H9 (cell line): Measurements from ENCODE around the gene FGF3. TPM values are rescaled to one million over a fixed set of nuclear protein-coding genes. Genes with fewer than 3 reads are reported as not detected.
"Not testable (repeated sequence)": the region's sequence is repeated elsewhere in the genome, so short reads cannot be mapped to it uniquely, and the experiment has no call there.

ENCODE experiments used
- DNase-seq: peaks from one replicate; pipeline ENCODE4 v3.0.0-alpha.2; 2017
- H2AFZ ChIP-seq: one replicate; pipeline ENCODE4 v1.6.1; 2013; ENCODE audit warnings: mild to moderate bottlenecking, low read length, control low read depth, moderate library complexity
- H2AK5ac ChIP-seq: 2 replicates; pipeline ENCODE4 v1.6.1; 2013; ENCODE audit warnings: low read length, control low read depth, mixed read lengths; ENCODE audit not compliant: insufficient read length
- H2BK120ac ChIP-seq: one replicate; pipeline ENCODE4 v1.6.1; 2013; ENCODE audit warnings: low read depth, mild to moderate bottlenecking, low read length, control low read depth, inconsistent platforms; ENCODE audit not compliant: poor library complexity, severe bottlenecking
- H2BK12ac ChIP-seq: 2 replicates; pipeline ENCODE4 v1.6.1; 2013; ENCODE audit warnings: low read length, control low read depth, mixed read lengths, low read depth; ENCODE audit not compliant: insufficient read length
- H2BK15ac ChIP-seq: 2 replicates; pipeline ENCODE4 v1.6.1; 2013; ENCODE audit warnings: low read depth, low read length, control low read depth
- H2BK20ac ChIP-seq: one replicate; pipeline ENCODE4 v1.6.1; 2013; ENCODE audit warnings: low read depth, mild to moderate bottlenecking, low read length, control low read depth, inconsistent platforms; ENCODE audit not compliant: poor library complexity, severe bottlenecking
- H2BK5ac ChIP-seq: 2 replicates; pipeline ENCODE4 v1.6.1; 2013; ENCODE audit warnings: low read length, control low read depth, mixed read lengths; ENCODE audit not compliant: insufficient read length
- H3K14ac ChIP-seq: 2 replicates; pipeline ENCODE4 v1.6.1; 2013; ENCODE audit warnings: low read length, control low read depth; ENCODE audit not compliant: insufficient read depth
- H3K18ac ChIP-seq: 2 replicates; pipeline ENCODE4 v1.6.1; 2013; ENCODE audit warnings: low read depth, mild to moderate bottlenecking, mixed read lengths, low read length, control low read depth; ENCODE audit not compliant: insufficient read length
- H3K23ac ChIP-seq: 2 replicates; pipeline ENCODE4 v1.6.1; 2013; ENCODE audit warnings: low read length, control low read depth, mixed read lengths, low read depth; ENCODE audit not compliant: insufficient read length
- H3K23me2 ChIP-seq: 2 replicates; pipeline ENCODE4 v1.6.1; 2013; ENCODE audit warnings: low read depth, mild to moderate bottlenecking, mixed read lengths, low read length, control low read depth; ENCODE audit not compliant: insufficient read length, poor library complexity, severe bottlenecking
- H3K27ac ChIP-seq: 2 replicates; pipeline ENCODE4 v1.5.1; 2013; ENCODE audit warnings: low read length, control low read depth, mixed read lengths, low read depth; ENCODE audit not compliant: insufficient read length
- H3K27me3 ChIP-seq: 2 replicates; pipeline ENCODE4 v1.6.1; 2013; ENCODE audit warnings: low read length, control low read depth, inconsistent platforms; ENCODE audit not compliant: insufficient read depth
- H3K4ac ChIP-seq: 2 replicates; pipeline ENCODE4 v1.6.1; 2013; ENCODE audit warnings: low read depth, mild to moderate bottlenecking, control low read depth, inconsistent platforms, low read length, moderate library complexity
- H3K4me1 ChIP-seq: 2 replicates; pipeline ENCODE4 v1.6.1; 2013; ENCODE audit warnings: low read length, control low read depth, inconsistent platforms; ENCODE audit not compliant: insufficient read depth
- H3K4me2 ChIP-seq: 2 replicates; pipeline ENCODE4 v1.6.1; 2013; ENCODE audit warnings: low read length, control low read depth, mixed read lengths; ENCODE audit not compliant: insufficient read length, insufficient read depth
- H3K56ac ChIP-seq: 2 replicates; pipeline ENCODE4 v1.6.1; 2013; ENCODE audit warnings: low read depth, mild to moderate bottlenecking, mixed read lengths, low read length, control low read depth; ENCODE audit not compliant: insufficient read length
- H3K79me1 ChIP-seq: 2 replicates; pipeline ENCODE4 v1.6.1; 2013; ENCODE audit warnings: low read depth, mild to moderate bottlenecking, moderate library complexity, low read length, control low read depth, inconsistent platforms; ENCODE audit not compliant: insufficient read depth, poor library complexity, severe bottlenecking
- H3K79me2 ChIP-seq: 2 replicates; pipeline ENCODE4 v1.6.1; 2013; ENCODE audit warnings: low read length, control low read depth, inconsistent platforms; ENCODE audit not compliant: insufficient read depth
- H3K9ac ChIP-seq: 2 replicates; pipeline ENCODE4 v1.6.1; 2013; ENCODE audit warnings: low read length, control low read depth, mixed read lengths; ENCODE audit not compliant: insufficient read length; ENCODE audit errors: extremely low read depth
- H3K9me3 ChIP-seq: one replicate; pipeline ENCODE4 v1.6.1; 2013; ENCODE audit warnings: low read depth, low read length, inconsistent platforms; ENCODE audit not compliant: control insufficient read depth
- H3T11ph ChIP-seq: one replicate; pipeline ENCODE4 v1.6.1; 2013; ENCODE audit warnings: mild to moderate bottlenecking, low read length, control low read depth, inconsistent platforms
- H4K20me1 ChIP-seq: one replicate; pipeline ENCODE4 v1.6.1; 2013; ENCODE audit not compliant: control insufficient read depth, insufficient read length, insufficient read depth
- H4K5ac ChIP-seq: 2 replicates; pipeline ENCODE4 v1.6.1; 2013; ENCODE audit warnings: low read depth, mild to moderate bottlenecking, mixed read lengths, low read length, control low read depth; ENCODE audit not compliant: insufficient read length
- H4K8ac ChIP-seq: replicated peaks from 2 replicates; pipeline ENCODE4 v1.6.1; 2013; ENCODE audit warnings: low read length, control low read depth, mixed read lengths, low read depth; ENCODE audit not compliant: insufficient read length
- H4K91ac ChIP-seq: 2 replicates; pipeline ENCODE4 v1.6.1; 2013; ENCODE audit warnings: low read depth, mild to moderate bottlenecking, moderate library complexity, mixed read lengths, low read length, control low read depth; ENCODE audit not compliant: insufficient read length
- H3K27ac Mint-ChIP-seq, 3 experiments: 2 replicates in 2 of 3; 3 replicates in 1 of 3; pipeline ENCODE4 v1.8.0; 2020 to 2021; ENCODE audit warnings: mixed read lengths in 3 of 3, mild to moderate bottlenecking in 1 of 3, moderate library complexity in 1 of 3
- H3K27me3 Mint-ChIP-seq: 2 replicates; pipeline ENCODE4 v1.8.0; 2021; ENCODE audit warnings: low read depth, mild to moderate bottlenecking, moderate library complexity, mixed read lengths
- H3K36me3 Mint-ChIP-seq, 3 experiments: 2 replicates in 2 of 3; 3 replicates in 1 of 3; pipeline ENCODE4 v1.8.0; 2020 to 2021; ENCODE audit warnings: low read depth in 3 of 3, mixed read lengths in 3 of 3; ENCODE audit not compliant: insufficient read depth in 1 of 3
- H3K4me1 Mint-ChIP-seq, 2 experiments: 2 replicates each; pipeline ENCODE4 v1.8.0; 2020; ENCODE audit warnings: mixed read lengths in 2 of 2
- H3K4me3 Mint-ChIP-seq, 2 experiments: 2 replicates in 1 of 2; 3 replicates in 1 of 2; pipeline ENCODE4 v1.8.0; 2020 to 2021; ENCODE audit warnings: mild to moderate bottlenecking in 2 of 2, mixed read lengths in 2 of 2, moderate library complexity in 1 of 2
- H3K9me3 Mint-ChIP-seq, 2 experiments: 2 replicates in 1 of 2; 3 replicates in 1 of 2; pipeline ENCODE4 v1.8.0; 2020; ENCODE audit warnings: mild to moderate bottlenecking in 2 of 2, mixed read lengths in 2 of 2, moderate library complexity in 1 of 2
- WGBS: extraction: QIAGEN DNeasy Blood & Tissue Kit; methylation state at CpG from one replicate; pipeline ENCODE4 v1.1.7; 2013; ENCODE audit warnings: missing lambda C conversion rate, low lambda C conversion rate, mixed read lengths; ENCODE audit not compliant: insufficient read length; ENCODE audit errors: extremely low coverage; 5-methylcytosine and 5-hydroxymethylcytosine counted together
- total RNA-seq: library from RNA; stranded (reverse); gene quantifications from 2 replicates; pipeline ENCODE4 v1.2.1, GENCODE V29; 2021
- TF ChIP-seq, protein P1 (sequence below): fragments of 200-600 bp; sonication (generic); conservative IDR thresholded peaks from 3 replicates; pipeline ENCODE4 v1.8.0; 2021; ENCODE audit warnings: antibody characterized with exemption, mild to moderate bottlenecking

Gene FGF3
- total RNA-seq, 1 experiment from 2014 or later, result not detected

DNA sequence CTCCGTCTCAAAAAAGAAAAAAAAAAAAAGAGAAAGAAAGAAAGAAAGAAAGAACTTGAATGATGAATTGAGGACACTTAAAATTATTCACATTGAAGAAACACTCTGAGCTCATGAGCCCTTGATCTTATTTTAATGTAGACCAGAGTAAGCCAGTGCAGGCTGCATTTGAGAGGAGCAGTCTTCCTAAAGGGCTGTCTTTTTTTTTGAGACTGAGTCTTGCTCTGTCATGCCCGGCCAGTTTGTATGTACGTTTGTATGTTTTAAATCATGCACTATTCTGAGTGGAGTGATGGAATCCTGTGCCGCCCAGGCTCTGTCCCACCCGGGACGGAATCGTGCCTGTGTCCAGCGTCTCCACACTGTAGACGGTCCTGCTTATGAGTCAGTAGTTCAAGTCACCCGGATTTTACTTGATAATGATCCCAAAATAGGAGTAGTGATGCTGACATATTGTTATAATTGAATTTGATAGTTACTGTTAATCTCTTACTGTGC, 53.7 kb downstream of the FGF3 start:
- DNase-seq, result no peak
- no peak overlapping the region for H2BK5ac ChIP-seq
- no peak overlapping the region for H3K9ac ChIP-seq
- H3K36me3 Mint-ChIP-seq, result peaks cover 0 to 5% (median 0%) of the 10 kb centered on the region in 3 experiments; a peak in 2 of 7 replicates
- no peaks in the 10 kb centered on the region for H3K79me2 ChIP-seq
- no peak overlapping the region for H3K56ac ChIP-seq
- no CpG with 5 or more reads among the region's 10 CpGs for WGBS
- no peak overlapping the region for H3K27ac ChIP-seq
- no peak overlapping the region for H3K4me2 ChIP-seq
- peaks cover 15% of the 10 kb centered on the region for H3K27me3 Mint-ChIP-seq
- no peak overlapping the region for H4K5ac ChIP-seq
- no peak overlapping the region for H2AK5ac ChIP-seq
- H3K18ac ChIP-seq, result no peak overlapping the region
- H3K4ac ChIP-seq, result no peak overlapping the region
- peaks cover 4 to 14% of the 10 kb centered on the region in 2 experiments for H3K4me1 Mint-ChIP-seq
- no peak overlapping the region for H2BK12ac ChIP-seq
- H3K23ac ChIP-seq, result no peak overlapping the region
- H3K9me3 Mint-ChIP-seq, result peaks cover 3 to 13% of the 10 kb centered on the region in 2 experiments; a peak in 2 of 5 replicates
- no peaks in the 10 kb centered on the region for H4K20me1 ChIP-seq
- H2BK15ac ChIP-seq, result no peak overlapping the region
- H3T11ph ChIP-seq, result no peak overlapping the region
- TF ChIP-seq, protein P1, sequence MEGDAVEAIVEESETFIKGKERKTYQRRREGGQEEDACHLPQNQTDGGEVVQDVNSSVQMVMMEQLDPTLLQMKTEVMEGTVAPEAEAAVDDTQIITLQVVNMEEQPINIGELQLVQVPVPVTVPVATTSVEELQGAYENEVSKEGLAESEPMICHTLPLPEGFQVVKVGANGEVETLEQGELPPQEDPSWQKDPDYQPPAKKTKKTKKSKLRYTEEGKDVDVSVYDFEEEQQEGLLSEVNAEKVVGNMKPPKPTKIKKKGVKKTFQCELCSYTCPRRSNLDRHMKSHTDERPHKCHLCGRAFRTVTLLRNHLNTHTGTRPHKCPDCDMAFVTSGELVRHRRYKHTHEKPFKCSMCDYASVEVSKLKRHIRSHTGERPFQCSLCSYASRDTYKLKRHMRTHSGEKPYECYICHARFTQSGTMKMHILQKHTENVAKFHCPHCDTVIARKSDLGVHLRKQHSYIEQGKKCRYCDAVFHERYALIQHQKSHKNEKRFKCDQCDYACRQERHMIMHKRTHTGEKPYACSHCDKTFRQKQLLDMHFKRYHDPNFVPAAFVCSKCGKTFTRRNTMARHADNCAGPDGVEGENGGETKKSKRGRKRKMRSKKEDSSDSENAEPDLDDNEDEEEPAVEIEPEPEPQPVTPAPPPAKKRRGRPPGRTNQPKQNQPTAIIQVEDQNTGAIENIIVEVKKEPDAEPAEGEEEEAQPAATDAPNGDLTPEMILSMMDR, result no peak
- H3K27ac Mint-ChIP-seq, result no peak overlapping the region
- no peaks in the 10 kb centered on the region for H3K4me1 ChIP-seq
- H3K23me2 ChIP-seq, result no peaks in the 10 kb centered on the region
- H3K14ac ChIP-seq, result no peak overlapping the region
- H2BK120ac ChIP-seq, result no peak overlapping the region
- no peak overlapping the region for H2AFZ ChIP-seq
- no peak overlapping the region for H4K91ac ChIP-seq
- no peak overlapping the region for H2BK20ac ChIP-seq
- H4K8ac ChIP-seq, result no peak overlapping the region
- H3K79me1 ChIP-seq, result no peaks in the 10 kb centered on the region
- no peaks in the 10 kb centered on the region for H3K27me3 ChIP-seq
- no peak overlapping the region for H3K4me3 Mint-ChIP-seq
- H3K9me3 ChIP-seq, result no peaks in the 10 kb centered on the region

GRCh38 chr11:69764918-69765317, 54.3 kb downstream of the FGF3 start:
- H3K4me2 ChIP-seq, H3K9me3 ChIP-seq, H2AFZ ChIP-seq, H3K14ac ChIP-seq, H2AK5ac ChIP-seq, H3K4me3 Mint-ChIP-seq, H2BK20ac ChIP-seq, H3K23ac ChIP-seq, H3T11ph ChIP-seq, H4K91ac ChIP-seq, H3K79me2 ChIP-seq, H4K5ac ChIP-seq, H3K23me2 ChIP-seq, DNase-seq, H3K27me3 ChIP-seq, H2BK5ac ChIP-seq, H2BK12ac ChIP-seq, H3K27ac Mint-ChIP-seq, H3K36me3 Mint-ChIP-seq, H4K20me1 ChIP-seq, H3K56ac ChIP-seq, H4K8ac ChIP-seq, H3K18ac ChIP-seq, H3K79me1 ChIP-seq, H3K4me1 ChIP-seq, H3K27ac ChIP-seq, H3K4ac ChIP-seq, H3K9ac ChIP-seq, H2BK15ac ChIP-seq, H2BK120ac ChIP-seq: not testable (repeated sequence)
- WGBS, result no CpG with 5 or more reads among the region's 7 CpGs
- Mint-ChIP-seq H3K27me3 (peaks cover 15% of the 10 kb centered on the region), H3K4me1 (peaks cover 3 to 12% of the 10 kb centered on the region in 2 experiments; a peak in 3 of 4 replicates), H3K9me3 (peaks cover 3 to 13% of the 10 kb centered on the region in 2 experiments; a peak in 2 of 5 replicates)
